ENCODE measurements around the gene SETD1A. TPM values are rescaled to one million over a fixed set of nuclear protein-coding genes. Genes with fewer than 3 reads are reported as not detected.

Gene SETD1A
- total RNA-seq = 35.2 TPM
- 1 to 10 TPM in 1 of 4 donors, under 1 TPM in 3; 0.33 to 1.4 (median 0.63) TPM for polyA plus RNA-seq

- H3K4me1 ChIP-seq (ENCODE audit: control insufficient read depth, insufficient read depth, low read length, poor library complexity, severe bottlenecking) = peaks cover 23% of the 10 kb centered on the region
- DNase-seq (peak; percentile 94 to 99 (median 98)), ATAC-seq (ENCODE audit: low read depth in 2 of 2) (peak; percentile 85 to 88)
- Mint-ChIP-seq H3K27me3 (peaks cover 12% of the 10 kb centered on the region), H3K4me1 (peaks cover 15 to 47% (median 24%) of the 10 kb centered on the region in 4 donors), H3K36me3 (peaks cover 17% of the 10 kb centered on the region), H3K4me3 (peak within 1 kb of the TSS; percentile 97 to 99 (median 98)), H3K27ac (peak within 1 kb of the TSS; percentile 98 to 99 (median 98)), H3K9me3 (no peaks in the 10 kb centered on the region)
- H3K27ac ChIP-seq (ENCODE audit: insufficient read depth, low read length, poor library complexity, severe bottlenecking) = peak within 1 kb of the TSS; percentile 93
- H3K36me3 ChIP-seq (ENCODE audit: control insufficient read depth, insufficient read depth, low read length) = peaks cover 33% of the 10 kb centered on the region
- peak within 1 kb of the TSS; percentile 88 for H3K4me3 ChIP-seq (ENCODE audit: low read depth, low read length)
- H3K27me3 ChIP-seq (ENCODE audit: control insufficient read depth, insufficient read depth, low read length) = no peaks in the 10 kb centered on the region
- no peaks in the 10 kb centered on the region for H3K9me3 ChIP-seq (ENCODE audit: control insufficient read depth in 2 of 2, low read length in 2 of 2)
These were observed at the start of gene SETD1A for GRCh38 chr16:30957456-30958174. TSS of gene SETD1A (plus strand) at chr16:30957754. CDS start at chr16:30958732, 978 bp downstream.

- Mint-ChIP-seq H3K27ac (peak overlapping the region in 1 of 3 donors; percentile 80), H3K4me1 (peaks cover 0 to 4% (median 2%) of the 10 kb centered on the region in 4 donors), H3K36me3 (no peaks in the 10 kb centered on the region), H3K27me3 (no peaks in the 10 kb centered on the region), H3K4me3 (no peak overlapping the region), H3K9me3 (no peaks in the 10 kb centered on the region)
- no peaks in the 10 kb centered on the region for H3K9me3 ChIP-seq (ENCODE audit: control insufficient read depth in 2 of 2, low read length in 2 of 2)
- H3K4me3 ChIP-seq (ENCODE audit: low read depth, low read length) = no peak overlapping the region
- H3K36me3 ChIP-seq (ENCODE audit: control insufficient read depth, insufficient read depth, low read length) = no peaks in the 10 kb centered on the region
- DNase-seq = no peak
- H3K27me3 ChIP-seq (ENCODE audit: control insufficient read depth, insufficient read depth, low read length) = no peaks in the 10 kb centered on the region
- H3K4me1 ChIP-seq (ENCODE audit: control insufficient read depth, insufficient read depth, low read length, poor library complexity, severe bottlenecking) = no peaks in the 10 kb centered on the region
- ATAC-seq (ENCODE audit: low read depth in 2 of 2) = no peak
- no peak overlapping the region for H3K27ac ChIP-seq (ENCODE audit: insufficient read depth, low read length, poor library complexity, severe bottlenecking)
These were observed 47.0 kb upstream of the SETD1A start for GRCh38 chr16:30910427-30911029.

GRCh38 chr16:30912794-30913412 lies 44.7 kb upstream of the SETD1A start:
- Mint-ChIP-seq H3K9me3 (no peaks in the 10 kb centered on the region), H3K4me3 (no peak overlapping the region), H3K36me3 (no peaks in the 10 kb centered on the region), H3K27me3 (peaks cover 5% of the 10 kb centered on the region), H3K27ac (peak overlapping the region in 1 of 3 donors; percentile 49), H3K4me1 (peaks cover 0 to under 1% (median 0%) of the 10 kb centered on the region in 4 donors)
- Histone ChIP-seq H3K4me3 (ENCODE audit: low read depth, low read length) (no peak overlapping the region), H3K4me1 (ENCODE audit: control insufficient read depth, insufficient read depth, low read length, poor library complexity, severe bottlenecking) (no peaks in the 10 kb centered on the region), H3K27me3 (ENCODE audit: control insufficient read depth, insufficient read depth, low read length) (no peaks in the 10 kb centered on the region), H3K36me3 (ENCODE audit: control insufficient read depth, insufficient read depth, low read length) (no peaks in the 10 kb centered on the region), H3K27ac (ENCODE audit: insufficient read depth, low read length, poor library complexity, severe bottlenecking) (no peak overlapping the region), H3K9me3 (ENCODE audit: control insufficient read depth in 2 of 2, low read length in 2 of 2) (no peaks in the 10 kb centered on the region)
- DNase-seq (no peak), ATAC-seq (ENCODE audit: low read depth in 2 of 2) (no peak)

- no peak overlapping the region for H3K4me3 ChIP-seq (ENCODE audit: low read depth, low read length)
- ATAC-seq (ENCODE audit: low read depth in 2 of 2) = no peak
- no peaks in the 10 kb centered on the region for H3K36me3 Mint-ChIP-seq
These were observed 42.7 kb upstream of the SETD1A start for GRCh38 chr16:30914830-30915229.

GRCh38 chr16:30918614-30919013 lies 38.9 kb upstream of the SETD1A start:
- Histone ChIP-seq H3K9me3 (ENCODE audit: control insufficient read depth in 2 of 2, low read length in 2 of 2) (no peaks in the 10 kb centered on the region), H3K36me3 (ENCODE audit: control insufficient read depth, insufficient read depth, low read length) (no peaks in the 10 kb centered on the region)
- no peak for ATAC-seq (ENCODE audit: low read depth in 2 of 2)

More at GRCh38 chr16:30914830-30915229, 42.7 kb upstream of the SETD1A start:
- no peak for DNase-seq
- H3K4me3 Mint-ChIP-seq = no peak overlapping the region
- H3K4me1 Mint-ChIP-seq = no peaks in the 10 kb centered on the region
- H3K27me3 Mint-ChIP-seq = peaks cover 5% of the 10 kb centered on the region
- no peaks in the 10 kb centered on the region for H3K9me3 Mint-ChIP-seq
- H3K27ac Mint-ChIP-seq = no peak overlapping the region
- Histone ChIP-seq H3K9me3 (ENCODE audit: control insufficient read depth in 2 of 2, low read length in 2 of 2) (no peaks in the 10 kb centered on the region), H3K27me3 (ENCODE audit: control insufficient read depth, insufficient read depth, low read length) (no peaks in the 10 kb centered on the region), H3K36me3 (ENCODE audit: control insufficient read depth, insufficient read depth, low read length) (no peaks in the 10 kb centered on the region), H3K4me1 (ENCODE audit: control insufficient read depth, insufficient read depth, low read length, poor library complexity, severe bottlenecking) (no peaks in the 10 kb centered on the region), H3K27ac (ENCODE audit: insufficient read depth, low read length, poor library complexity, severe bottlenecking) (no peak overlapping the region)

GRCh38 chr16:30920891-30921290 lies 36.7 kb upstream of the SETD1A start:
- Mint-ChIP-seq H3K27me3 (peaks cover 5% of the 10 kb centered on the region), H3K9me3 (no peaks in the 10 kb centered on the region), H3K36me3 (no peaks in the 10 kb centered on the region), H3K4me1 (peaks cover 0 to 20% (median 3%) of the 10 kb centered on the region in 4 donors), H3K4me3 (peak overlapping the region; percentile 78 to 99 (median 93)), H3K27ac (peak overlapping the region in 1 of 3 donors; percentile 69)
- Histone ChIP-seq H3K27me3 (ENCODE audit: control insufficient read depth, insufficient read depth, low read length) (no peaks in the 10 kb centered on the region), H3K36me3 (ENCODE audit: control insufficient read depth, insufficient read depth, low read length) (no peaks in the 10 kb centered on the region), H3K9me3 (ENCODE audit: control insufficient read depth in 2 of 2, low read length in 2 of 2) (no peaks in the 10 kb centered on the region), H3K4me1 (ENCODE audit: control insufficient read depth, insufficient read depth, low read length, poor library complexity, severe bottlenecking) (peaks cover 27% of the 10 kb centered on the region), H3K4me3 (ENCODE audit: low read depth, low read length) (no peak overlapping the region), H3K27ac (ENCODE audit: insufficient read depth, low read length, poor library complexity, severe bottlenecking) (no peak overlapping the region)
- no peak for DNase-seq
- no peak for ATAC-seq (ENCODE audit: low read depth in 2 of 2)

More at GRCh38 chr16:30918614-30919013, 38.9 kb upstream of the SETD1A start:
- Mint-ChIP-seq H3K27me3 (peaks cover 5% of the 10 kb centered on the region), H3K9me3 (no peaks in the 10 kb centered on the region), H3K4me3 (no peak overlapping the region), H3K36me3 (no peaks in the 10 kb centered on the region), H3K4me1 (peaks cover 0 to 12% (median 0%) of the 10 kb centered on the region in 4 donors), H3K27ac (no peak overlapping the region)
- Histone ChIP-seq H3K4me1 (ENCODE audit: control insufficient read depth, insufficient read depth, low read length, poor library complexity, severe bottlenecking) (peaks cover 14% of the 10 kb centered on the region), H3K27me3 (ENCODE audit: control insufficient read depth, insufficient read depth, low read length) (no peaks in the 10 kb centered on the region), H3K27ac (ENCODE audit: insufficient read depth, low read length, poor library complexity, severe bottlenecking) (no peak overlapping the region), H3K4me3 (ENCODE audit: low read depth, low read length) (no peak overlapping the region)
- no peak for DNase-seq

- Mint-ChIP-seq H3K27me3 (peaks cover 5% of the 10 kb centered on the region), H3K27ac (peak overlapping the region; percentile 97 to 100 (median 99)), H3K4me1 (peaks cover 0 to 25% (median 7%) of the 10 kb centered on the region in 4 donors), H3K36me3 (no peaks in the 10 kb centered on the region), H3K4me3 (peak overlapping the region; percentile 90 to 99 (median 97)), H3K9me3 (no peaks in the 10 kb centered on the region)
- Histone ChIP-seq H3K27ac (ENCODE audit: insufficient read depth, low read length, poor library complexity, severe bottlenecking) (peak overlapping the region; percentile 95), H3K4me3 (ENCODE audit: low read depth, low read length) (no peak overlapping the region), H3K9me3 (ENCODE audit: control insufficient read depth in 2 of 2, low read length in 2 of 2) (no peaks in the 10 kb centered on the region), H3K27me3 (ENCODE audit: control insufficient read depth, insufficient read depth, low read length) (no peaks in the 10 kb centered on the region), H3K36me3 (ENCODE audit: control insufficient read depth, insufficient read depth, low read length) (no peaks in the 10 kb centered on the region), H3K4me1 (ENCODE audit: control insufficient read depth, insufficient read depth, low read length, poor library complexity, severe bottlenecking) (peaks cover 27% of the 10 kb centered on the region)
- ATAC-seq (ENCODE audit: low read depth in 2 of 2) (no peak), DNase-seq (no peak)
These were observed 36.2 kb upstream of the SETD1A start for GRCh38 chr16:30921459-30921747.

All from CD4-positive, CD25-positive, alpha-beta regulatory T cell (primary cell).